ENCODE measurements around the gene TBKBP1.

TBKBP1 gene

GRCh38 chr17:47684535-47685193 is 9.3 kb upstream of the TBKBP1 start:
- TF ChIP-seq EZH2 (IDR thresholded peaks at IDR 0.05; ENCODE audit: borderline replicate concordance, low read depth, low read length, severe bottlenecking) (no peak), CTCF (IDR thresholded peaks at IDR 0.05; ENCODE audit: borderline replicate concordance, extremely low read depth, low read length, poor library complexity, severe bottlenecking) (no peak)
- no peaks in the 10 kb centered on the region for H3K4me1 ChIP-seq (ENCODE audit: insufficient read depth, low read length)
- no peak overlapping the region for H3K4me2 ChIP-seq (ENCODE audit: insufficient read depth, low read length)
- ATAC-seq (ENCODE audit: insufficient read depth, low read depth) (0 out of 3 replicates have a peak, but pooled peaks have one; percentile 3), DNase-seq (no peak)
- H3K27me3 ChIP-seq (ENCODE audit: insufficient read depth, low read length, poor library complexity) = no peaks in the 10 kb centered on the region
- no peak overlapping the region for H3K27ac ChIP-seq (ENCODE audit: low read length)
- no peak overlapping the region for H3K9ac ChIP-seq (ENCODE audit: low read depth, low read length)
- H2AFZ ChIP-seq (ENCODE audit: low read depth, low read length) = no peak overlapping the region
- peaks cover 62% of the 10 kb centered on the region for H3K36me3 ChIP-seq (ENCODE audit: insufficient read depth, low read length)
- H3K4me3 ChIP-seq (ENCODE audit: low read depth in 1 of 2, low read length in 2 of 2) = no peak overlapping the region
- peaks cover 30% of the 10 kb centered on the region; the same call in 1 of the 2 replicates for H4K20me1 ChIP-seq (ENCODE audit: insufficient read depth, low read length)
- H3K9me3 ChIP-seq (ENCODE audit: insufficient read depth, low read length, severe bottlenecking) = no peaks in the 10 kb centered on the region
- no peaks in the 10 kb centered on the region for H3K79me2 ChIP-seq (ENCODE audit: insufficient read depth, low read length)

- Histone ChIP-seq H3K4me3 (ENCODE audit: low read depth in 1 of 2, low read length in 2 of 2) (no peak overlapping the region), H3K9me3 (ENCODE audit: insufficient read depth, low read length, severe bottlenecking) (no peaks in the 10 kb centered on the region), H3K4me2 (ENCODE audit: insufficient read depth, low read length) (no peak overlapping the region), H3K4me1 (ENCODE audit: insufficient read depth, low read length) (no peaks in the 10 kb centered on the region), H3K79me2 (ENCODE audit: insufficient read depth, low read length) (no peaks in the 10 kb centered on the region), H3K27me3 (ENCODE audit: insufficient read depth, low read length, poor library complexity) (no peaks in the 10 kb centered on the region), H2AFZ (ENCODE audit: low read depth, low read length) (no peak overlapping the region), H3K9ac (ENCODE audit: low read depth, low read length) (no peak overlapping the region), H4K20me1 (ENCODE audit: insufficient read depth, low read length) (peaks cover 25% of the 10 kb centered on the region; the same call in 1 of the 2 replicates), H3K36me3 (ENCODE audit: insufficient read depth, low read length) (peaks cover 51% of the 10 kb centered on the region), H3K27ac (ENCODE audit: low read length) (no peak overlapping the region)
- ATAC-seq (ENCODE audit: insufficient read depth, low read depth) = no peak
- no peak for DNase-seq
- TF ChIP-seq EZH2 (IDR thresholded peaks at IDR 0.05; ENCODE audit: borderline replicate concordance, low read depth, low read length, severe bottlenecking) (no peak), CTCF (IDR thresholded peaks at IDR 0.05; ENCODE audit: borderline replicate concordance, extremely low read depth, low read length, poor library complexity, severe bottlenecking) (no peak)
Measured at GRCh38 chr17:47685556-47686275, 8.2 kb upstream of the TBKBP1 start.

GRCh38 chr17:47686276-47686635 is 7.7 kb upstream of the TBKBP1 start:
- no peak for DNase-seq
- H3K9ac ChIP-seq (ENCODE audit: low read depth, low read length) = no peak overlapping the region

More at GRCh38 chr17:47686276-47686635, 7.7 kb upstream of the TBKBP1 start:
- Histone ChIP-seq H3K79me2 (ENCODE audit: insufficient read depth, low read length) (no peaks in the 10 kb centered on the region), H3K4me3 (ENCODE audit: low read depth in 1 of 2, low read length in 2 of 2) (no peak overlapping the region), H4K20me1 (ENCODE audit: insufficient read depth, low read length) (peaks cover 23% of the 10 kb centered on the region; the same call in 1 of the 2 replicates), H3K4me1 (ENCODE audit: insufficient read depth, low read length) (no peaks in the 10 kb centered on the region), H3K36me3 (ENCODE audit: insufficient read depth, low read length) (peaks cover 48% of the 10 kb centered on the region), H3K9me3 (ENCODE audit: insufficient read depth, low read length, severe bottlenecking) (no peaks in the 10 kb centered on the region), H3K27me3 (ENCODE audit: insufficient read depth, low read length, poor library complexity) (no peaks in the 10 kb centered on the region), H2AFZ (ENCODE audit: low read depth, low read length) (no peak overlapping the region), H3K4me2 (ENCODE audit: insufficient read depth, low read length) (no peak overlapping the region), H3K27ac (ENCODE audit: low read length) (no peak overlapping the region)
- TF ChIP-seq CTCF (IDR thresholded peaks at IDR 0.05; ENCODE audit: borderline replicate concordance, extremely low read depth, low read length, poor library complexity, severe bottlenecking) = no peak
- no peak for TF ChIP-seq EZH2 (IDR thresholded peaks at IDR 0.05; ENCODE audit: borderline replicate concordance, low read depth, low read length, severe bottlenecking)
- ATAC-seq (ENCODE audit: insufficient read depth, low read depth) = no peak
